Heart right ventricle (tissue), 16 donors: ENCODE measurements around the gene CTAG2. TPM values are rescaled to one million over a fixed set of nuclear protein-coding genes. Genes with fewer than 3 reads are reported as not detected.
"Not testable (repeated sequence)": the region's sequence is repeated elsewhere in the genome, so short reads cannot be mapped to it uniquely, and the experiment has no call there.

Experiments
- ATAC-seq, 8 donors: fragments of 200-7000 bp; cut with Tn5 transposase; one replicate each; pipeline ENCODE4 v1.9.1; 2020; ENCODE audit warnings: mild to moderate bottlenecking in 8 of 8, moderate library complexity in 8 of 8, moderate number of reproducible peaks in 1 of 8
- DNase-seq, 2 donors: peaks; one replicate each; pipeline ENCODE4 v3.0.0-alpha.2; 2020
- H3K27ac ChIP-seq, 10 donors: fragments of 200-600 bp; sonication (generic) in 2 of 10; one replicate each; pipeline versions ENCODE4 v1.5.0 to v1.8.0; 2020 to 2022; ENCODE audit warnings: mild to moderate bottlenecking in 3 of 10
- H3K27me3 ChIP-seq, 7 donors: fragments of 200-600 bp; one replicate each; pipeline ENCODE4 v1.8.0; 2021 to 2022; ENCODE audit warnings: mild to moderate bottlenecking in 2 of 7
- H3K36me3 ChIP-seq, 9 donors: fragments of 200-600 bp; sonication (generic) in 1 of 9; one replicate each; pipeline versions ENCODE4 v1.5.0 to v1.8.0; 2020 to 2022; ENCODE audit warnings: mild to moderate bottlenecking in 2 of 9
- H3K4me1 ChIP-seq, 9 donors: fragments of 200-600 bp; sonication (generic) in 1 of 9; one replicate each; pipeline versions ENCODE4 v1.5.0 to v1.8.0; 2020 to 2022; ENCODE audit warnings: mild to moderate bottlenecking in 4 of 9
- H3K4me3 ChIP-seq, 10 donors: fragments of 200-600 bp; sonication (generic) in 2 of 10; one replicate each; pipeline versions ENCODE4 v1.5.0 to v1.8.0; 2020 to 2022; ENCODE audit warnings: mild to moderate bottlenecking in 7 of 10, moderate library complexity in 2 of 10
- H3K9me3 ChIP-seq, 11 donors: fragments of 200-600 bp in 10 of 11; sonication (generic) in 2 of 11; one replicate each; pipeline versions ENCODE4 v1.5.0 to v1.8.0; 2013 to 2022; ENCODE audit warnings: mild to moderate bottlenecking in 2 of 11, control low read depth in 1 of 11, moderate library complexity in 1 of 11
- CTCF ChIP-seq, 9 donors: fragments of 200-600 bp; sonication (generic) in 2 of 9; IDR thresholded peaks; one replicate each; pipeline versions ENCODE4 v1.5.0 to v1.8.0; 2021 to 2022; ENCODE audit warnings: antibody characterized with exemption in 9 of 9, mild to moderate bottlenecking in 5 of 9, moderate library complexity in 1 of 9
- WGBS, 2 donors: extraction: QIAGEN DNeasy Blood & Tissue Kit; methylation state at CpG; one replicate each; pipeline ENCODE4 v1.1.7; 2013; ENCODE audit warnings: inconsistent platforms in 1 of 2; 5-methylcytosine and 5-hydroxymethylcytosine counted together
- intact Hi-C, 10 donors: fragments of 100-400 bp; cut with DNase I; formaldehyde crosslinking; loops; one replicate each; pipeline versions ENCODE4 v1.11.1 to v1.14.2; 2022
- polyA plus RNA-seq, 2 donors: library from polyadenylated mRNA; stranded (reverse); fragments of 200-250 nt; gene quantifications; one replicate each; pipeline ENCODE4 v1.2.3, GENCODE V29; 2013
- total RNA-seq, 10 donors: library from RNA; stranded (reverse); fragmentation: NEBNext Ultra II Directional in 3 of 10; extraction: Animal tissue kit (Norgen Biotek cat#: 25700) in 3 of 10; gene quantifications; one replicate each; pipeline versions ENCODE4 v1.2.1 to v1.2.4, GENCODE V29; 2021 to 2023
- donor health status: Arrhythmogenic right ventricular cardiomyopathy.
- donor health status: ischemic (EF 13 %, LVEDD 7.1; RV severe dilation, severe dysfunction).
- donor health status: healthy with polysubstance abuse.
- donor health status: DM: no; HTN: yes; CAD: no.
- donor health status: DM: no; HTN: no; CAD: no.
- donor health status: ischemic (EF 25% LVEDD 6.9; RV normal size, moderate dysfunction).
- donor health status: ischemic (EF 25% LVEDD 5.7; RV mildly dilated, moderate dysfunction).
- donor health status: healthy.
- donor health status: DM: yes; HTN: yes; CAD: no.
- donor health status: Ischemic cardiomyopathy.
- donor health status: ischemic (EF 35%, LVEDD 5.7; RV mildly dilated, moderate dysfunction).
- donor health status: nonischemic (EF 11% LVEDD 7.7; RV severe dilation, severe dysfunction).
- donor health status: DM: yes; HTN: yes; CAD: no.
- donor health status: PGD.
- donor health status: ischemic (EF 29% LVEDD 5.4; RV normal size, mild dysfunction).
- donor health status: nonischemic (EF 23%, LVEDD 6.1; RV moderate dilation, normal function).

The CTAG2 gene
- total and polyA plus RNA-seq, 12 donors: not detected

GRCh38 chrX:154693394-154693793 is 40.0 kb upstream of the CTAG2 start:
- TF ChIP-seq CTCF (IDR thresholded peaks at IDR 0.05): no peak
- Histone ChIP-seq H3K9me3 (peaks cover 0 to 5% (median 0%) of the 10 kb centered on the region in 11 donors), H3K4me1 (peaks cover 0 to 29% (median 19%) of the 10 kb centered on the region in 9 donors), H3K4me3 (no peak overlapping the region), H3K27me3 (no peaks in the 10 kb centered on the region), H3K36me3 (peaks cover 0 to 36% (median 0%) of the 10 kb centered on the region in 9 donors), H3K27ac (no peak overlapping the region)
- DNase-seq (no peak), ATAC-seq (no peak)
- intact Hi-C loops: loop anchor here in 2 of 10 donors (10.0 kb wide), 1 partner anchor 51 kb away; no protein-coding TSS in a partner anchor
- WGBS, 2 donors: 90 to 97% methylated on average over 3 of the region's 3 CpGs

- ATAC-seq, DNase-seq, H3K4me3 ChIP-seq, H3K9me3 ChIP-seq, H3K27ac ChIP-seq, H3K27me3 ChIP-seq: not testable (repeated sequence)
- Histone ChIP-seq H3K36me3 (peaks cover 0 to 20% (median 0%) of the 10 kb centered on the region in 9 donors), H3K4me1 (peaks cover 0 to 12% (median 4%) of the 10 kb centered on the region in 9 donors)
- intact Hi-C loops: loop anchor here in 2 of 10 donors (10.0 kb wide), 1 partner anchor 54 kb away; no protein-coding TSS in a partner anchor
- 95 to 96% methylated on average over 2 of the region's 2 CpGs for WGBS, 2 donors
Observed at GRCh38 chrX:154690438-154690837, 37.1 kb upstream of the CTAG2 start.

GRCh38 chrX:154672084-154672483 is 18.7 kb upstream of the CTAG2 start:
- Histone ChIP-seq H3K9me3 (peaks cover 0 to 39% (median 0%) of the 10 kb centered on the region in 11 donors), H3K36me3 (peaks cover 0 to 21% (median 0%) of the 10 kb centered on the region in 9 donors)
- DNase-seq, H3K27me3 ChIP-seq, H3K4me3 ChIP-seq, H3K27ac ChIP-seq, H3K4me1 ChIP-seq, intact Hi-C loops, ATAC-seq: not testable (repeated sequence)

GRCh38 chrX:154670848-154671247 is 17.5 kb upstream of the CTAG2 start:
- H3K36me3 ChIP-seq, intact Hi-C loops, H3K4me3 ChIP-seq, H3K27me3 ChIP-seq, H3K4me1 ChIP-seq, ATAC-seq, DNase-seq, H3K27ac ChIP-seq: not testable (repeated sequence)
- 81 to 89% methylated on average over 8 of the region's 8 CpGs for WGBS, 2 donors
- H3K9me3 ChIP-seq: peaks cover 0 to 48% (median 0%) of the 10 kb centered on the region in 11 donors

GRCh38 chrX:154661899-154662298 is 8.5 kb upstream of the CTAG2 start:
- ATAC-seq (no peak), DNase-seq (no peak)
- Histone ChIP-seq H3K36me3 (no peaks in the 10 kb centered on the region), H3K4me1 (no peaks in the 10 kb centered on the region), H3K27ac (no peak overlapping the region), H3K9me3 (peaks cover 0 to 23% (median 0%) of the 10 kb centered on the region in 11 donors), H3K27me3 (no peaks in the 10 kb centered on the region), H3K4me3 (no peak overlapping the region)
- no peak for TF ChIP-seq CTCF (IDR thresholded peaks at IDR 0.05)
- intact Hi-C loops: no loop called here
- 89 to 90% methylated on average over 6 to 7 of the region's 7 CpGs for WGBS, 2 donors

GRCh38 chrX:154661170-154661569 is 7.8 kb upstream of the CTAG2 start:
- no peak for DNase-seq
- Histone ChIP-seq H3K4me1 (no peaks in the 10 kb centered on the region), H3K27me3 (no peaks in the 10 kb centered on the region), H3K36me3 (no peaks in the 10 kb centered on the region), H3K9me3 (peaks cover 0 to 18% (median 0%) of the 10 kb centered on the region in 11 donors), H3K4me3 (no peak overlapping the region), H3K27ac (no peak overlapping the region)
- 85% methylated on average over 4 of the region's 4 CpGs for WGBS, 2 donors
- intact Hi-C loops: no loop called here
- no peak for TF ChIP-seq CTCF (IDR thresholded peaks at IDR 0.05)
- ATAC-seq: no peak
